NB4 (cell line): ENCODE results near the gene ARPP21.
A peak's percentile ranks its signal among the peaks of the same experiment; 100 is the strongest.

Source experiments
- DNase-seq: peaks from one replicate; pipeline ENCODE4 v3.0.0; 2010; ENCODE audit warnings: low read depth
- H3K4me3 ChIP-seq: one replicate; pipeline ENCODE4 v1.5.1; 2011; ENCODE audit warnings: mild to moderate bottlenecking, low read depth, low read length, moderate library complexity
- MYC ChIP-seq: IDR thresholded peaks from 2 replicates; pipeline ENCODE4 v1.6.1; 2011; ENCODE audit warnings: low read depth, low read length
- POLR2A ChIP-seq: IDR thresholded peaks from 2 replicates; pipeline ENCODE4 v1.6.1; 2011; ENCODE audit warnings: mild to moderate bottlenecking; ENCODE audit not compliant: insufficient read length; ENCODE audit errors: extremely low read depth
- TF ChIP-seq, protein P1 (sequence below): IDR thresholded peaks from one replicate; pipeline ENCODE4 v1.5.1; 2012; ENCODE audit warnings: low read depth, low read length
- TF ChIP-seq, protein P2 (sequence below): IDR thresholded peaks from 2 replicates; pipeline ENCODE4 v1.6.1; 2011; ENCODE audit warnings: low read depth, low read length

Gene ARPP21

DNA sequence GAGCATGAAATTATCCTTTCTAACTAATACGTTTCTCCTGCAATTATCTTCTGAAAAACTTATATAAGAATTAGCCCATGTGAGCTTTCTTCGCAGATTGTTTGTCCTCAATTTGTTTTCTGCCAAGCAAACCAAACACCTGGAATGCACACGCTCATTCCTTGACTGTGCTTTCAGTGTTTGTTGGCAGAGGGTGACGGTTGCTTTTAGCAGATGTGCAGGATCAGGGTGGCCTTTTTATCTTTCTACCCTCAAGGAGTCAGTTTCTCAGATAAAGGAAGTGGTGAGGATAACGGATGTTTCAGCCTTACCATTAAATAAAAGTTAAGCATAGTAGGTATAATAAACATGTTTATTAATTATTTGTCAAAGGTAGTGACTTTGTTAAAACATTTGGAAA, 15.2 kb downstream of the ARPP21 start:
- H3K4me3 ChIP-seq, result no peak overlapping the region
- no peak for DNase-seq
- TF ChIP-seq, protein P1, sequence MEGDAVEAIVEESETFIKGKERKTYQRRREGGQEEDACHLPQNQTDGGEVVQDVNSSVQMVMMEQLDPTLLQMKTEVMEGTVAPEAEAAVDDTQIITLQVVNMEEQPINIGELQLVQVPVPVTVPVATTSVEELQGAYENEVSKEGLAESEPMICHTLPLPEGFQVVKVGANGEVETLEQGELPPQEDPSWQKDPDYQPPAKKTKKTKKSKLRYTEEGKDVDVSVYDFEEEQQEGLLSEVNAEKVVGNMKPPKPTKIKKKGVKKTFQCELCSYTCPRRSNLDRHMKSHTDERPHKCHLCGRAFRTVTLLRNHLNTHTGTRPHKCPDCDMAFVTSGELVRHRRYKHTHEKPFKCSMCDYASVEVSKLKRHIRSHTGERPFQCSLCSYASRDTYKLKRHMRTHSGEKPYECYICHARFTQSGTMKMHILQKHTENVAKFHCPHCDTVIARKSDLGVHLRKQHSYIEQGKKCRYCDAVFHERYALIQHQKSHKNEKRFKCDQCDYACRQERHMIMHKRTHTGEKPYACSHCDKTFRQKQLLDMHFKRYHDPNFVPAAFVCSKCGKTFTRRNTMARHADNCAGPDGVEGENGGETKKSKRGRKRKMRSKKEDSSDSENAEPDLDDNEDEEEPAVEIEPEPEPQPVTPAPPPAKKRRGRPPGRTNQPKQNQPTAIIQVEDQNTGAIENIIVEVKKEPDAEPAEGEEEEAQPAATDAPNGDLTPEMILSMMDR, result no peak
- TF ChIP-seq, protein P2, sequence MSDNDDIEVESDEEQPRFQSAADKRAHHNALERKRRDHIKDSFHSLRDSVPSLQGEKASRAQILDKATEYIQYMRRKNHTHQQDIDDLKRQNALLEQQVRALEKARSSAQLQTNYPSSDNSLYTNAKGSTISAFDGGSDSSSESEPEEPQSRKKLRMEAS, result no peak
- TF ChIP-seq POLR2A (no peak), MYC (no peak)

DNA sequence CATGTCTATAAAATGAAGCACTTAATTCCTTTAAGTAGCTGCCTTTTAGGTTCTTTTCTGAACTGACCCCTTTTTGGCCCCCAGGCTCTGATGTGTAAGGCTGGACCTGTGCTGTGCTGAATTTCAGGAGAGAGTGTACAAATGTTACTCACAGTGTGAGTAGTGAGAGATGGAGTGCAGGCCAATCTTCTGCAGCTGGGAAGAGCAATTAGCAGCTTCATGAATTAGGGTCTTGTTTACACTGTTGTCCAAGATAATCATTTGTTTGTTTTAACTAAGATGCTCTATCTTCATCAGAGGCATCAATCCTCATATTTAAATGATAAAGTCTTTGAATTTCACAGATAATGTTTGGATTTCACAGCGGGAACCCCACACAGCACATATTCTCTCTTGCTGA, 19.4 kb downstream of the ARPP21 start:
- no peak for DNase-seq
- no peak overlapping the region for H3K4me3 ChIP-seq
- no peak for TF ChIP-seq MYC
- TF ChIP-seq, protein P2, result no peak
- TF ChIP-seq, protein P1, result no peak
- TF ChIP-seq POLR2A, result no peak

DNA sequence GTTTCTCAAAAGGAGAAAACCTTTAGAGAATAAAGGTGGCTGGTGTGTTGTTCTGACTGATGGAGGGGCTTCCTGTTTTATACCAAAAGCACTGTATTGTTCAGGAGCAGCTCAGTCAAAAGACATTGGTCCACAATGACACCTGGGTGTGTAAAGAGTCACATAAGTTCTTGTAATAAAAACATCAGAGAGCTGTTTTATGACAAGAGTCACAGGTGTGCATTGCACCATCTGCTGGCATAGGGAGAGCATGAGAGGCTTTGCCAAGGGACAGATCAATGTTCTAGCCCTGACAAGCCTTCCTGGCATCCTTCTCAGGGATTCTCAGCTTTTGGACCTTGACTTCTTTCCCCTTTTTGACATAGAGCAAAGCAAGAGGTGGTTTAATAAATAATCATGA, 20.4 kb downstream of the ARPP21 start:
- TF ChIP-seq MYC, result no peak
- TF ChIP-seq, protein P2, result no peak
- TF ChIP-seq POLR2A, result no peak
- TF ChIP-seq, protein P1, result no peak
- peak; percentile 3 for DNase-seq
- H3K4me3 ChIP-seq, result no peak overlapping the region

DNA sequence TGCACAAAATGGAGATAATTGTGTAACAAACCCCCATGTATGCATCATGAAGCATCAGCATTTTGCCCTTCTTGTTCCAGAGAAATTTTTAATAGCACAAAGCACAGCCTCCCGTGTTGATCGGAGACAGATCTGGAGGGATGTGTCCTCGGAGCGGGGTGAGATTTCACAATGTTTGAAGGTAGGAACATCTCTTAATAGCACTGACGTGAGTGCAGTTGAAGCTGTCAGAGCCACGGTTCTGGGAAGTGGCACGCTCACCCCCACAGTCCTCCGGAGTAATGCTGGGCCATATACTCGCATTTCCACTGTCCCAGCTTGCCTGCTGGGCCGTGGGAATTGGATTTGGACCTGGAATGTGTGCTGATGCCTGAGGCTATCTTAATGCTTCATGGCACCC, 24.1 kb downstream of the ARPP21 start:
- TF ChIP-seq, protein P2, result no peak
- TF ChIP-seq POLR2A (no peak), MYC (no peak)
- TF ChIP-seq, protein P1, result no peak
- H3K4me3 ChIP-seq, result no peak overlapping the region
- DNase-seq, result no peak

DNA sequence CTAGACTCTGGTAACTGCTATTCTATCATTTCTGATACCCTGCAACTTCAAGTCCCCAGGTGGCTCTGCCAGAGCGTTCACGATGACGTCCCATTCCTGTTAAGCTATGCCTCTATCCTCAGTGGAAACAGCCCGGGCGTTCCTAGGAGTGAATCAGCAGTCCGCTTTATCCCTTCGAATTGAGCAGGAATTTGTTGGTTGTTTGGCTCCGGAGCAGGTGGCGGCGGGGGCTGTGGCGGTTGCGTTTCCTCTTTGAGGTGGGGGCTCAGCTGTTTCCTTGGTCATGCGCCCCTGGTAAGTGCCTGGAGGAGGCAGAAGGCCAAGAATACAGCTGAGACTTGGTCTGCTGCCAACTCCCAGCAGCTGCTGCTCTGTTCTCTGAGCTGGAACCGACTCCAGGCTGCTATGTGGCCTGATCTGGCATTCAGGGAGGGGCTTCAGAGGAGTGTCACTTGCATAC, 25.2 kb downstream of the ARPP21 start:
- no peak for DNase-seq
- H3K4me3 ChIP-seq, result no peak overlapping the region
- TF ChIP-seq, protein P1, result no peak
- TF ChIP-seq POLR2A, result no peak
- no peak for TF ChIP-seq MYC
- TF ChIP-seq, protein P2, result no peak

DNA sequence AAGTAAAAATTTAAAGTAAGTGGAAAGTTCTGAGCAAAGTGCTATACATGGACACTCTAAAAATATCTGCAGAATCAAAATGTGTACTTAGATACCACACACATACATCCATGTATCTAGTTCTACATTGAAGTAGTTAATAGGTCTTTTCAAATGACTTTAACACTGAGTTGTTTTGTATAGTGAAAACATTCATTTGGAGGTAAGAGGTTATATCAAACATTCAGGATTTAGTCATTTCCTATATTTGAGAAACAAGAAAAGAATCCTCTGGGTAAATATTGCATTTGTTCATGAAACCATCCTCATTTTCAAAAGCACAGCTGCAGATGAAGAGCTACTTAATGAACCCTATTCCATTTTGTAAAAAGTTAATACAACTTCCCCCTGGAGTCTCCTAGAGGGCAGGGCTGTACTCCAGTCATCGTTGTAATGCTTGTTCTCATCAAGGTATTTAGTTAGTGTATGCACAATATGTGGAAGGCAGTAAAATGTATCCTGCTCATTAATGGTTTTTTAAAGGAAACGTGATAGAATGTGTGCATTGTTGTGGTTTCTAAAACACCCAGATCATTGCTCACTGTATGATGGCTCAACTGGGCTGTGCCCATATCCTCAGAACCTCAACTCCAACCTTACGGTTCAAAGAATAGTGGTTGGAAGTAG, 26.2 kb downstream of the ARPP21 start:
- TF ChIP-seq, protein P1, result no peak
- TF ChIP-seq POLR2A (no peak), MYC (no peak)
- TF ChIP-seq, protein P2, result no peak
- H3K4me3 ChIP-seq, result no peak overlapping the region
- no peak for DNase-seq
